ENCODE data around the gene SIDT2. TPM values are rescaled to one million over a fixed set of nuclear protein-coding genes. Genes with fewer than 3 reads are reported as not detected.

SIDT2 gene
- total RNA-seq, 2 experiments from 2014 or later, result 16.6 to 17.3 TPM

- CTCF ChIA-PET, result interaction anchor here (0.8 to 1.4 kb wide), 3 partner anchors 14 to 32 kb away, joined by 3 read pairs; no protein-coding TSS in a partner anchor
- Mint-ChIP-seq H3K4me1 (ENCODE audit: low read depth) (no peaks in the 10 kb centered on the region), H3K27me3 (no peaks in the 10 kb centered on the region), H3K4me3 (no peak overlapping the region), H3K9me3 (no peaks in the 10 kb centered on the region), H3K36me3 (ENCODE audit: low read depth) (no peaks in the 10 kb centered on the region), H3K27ac (no peak overlapping the region)
- POLR2A ChIA-PET, result interaction anchor here (0.8 to 1.4 kb wide), 2 partner anchors 16 to 17 kb away, joined by 3 to 4 read pairs; partner anchors contain the start of gene SIDT2
- no peak for TF ChIP-seq CTCF (IDR thresholded peaks at IDR 0.05)
- ATAC-seq (no peak), DNase-seq (no peak)
- intact Hi-C loops (cut with micrococcal nuclease), result no loop called here
Observed at GRCh38 chr11:117195258-117195657, 16.7 kb downstream of the SIDT2 start.

- DNase-seq (no peak), ATAC-seq (no peak)
- Mint-ChIP-seq H3K4me1 (ENCODE audit: low read depth) (no peaks in the 10 kb centered on the region), H3K27ac (no peak overlapping the region), H3K4me3 (no peak overlapping the region), H3K27me3 (no peaks in the 10 kb centered on the region), H3K36me3 (ENCODE audit: low read depth) (no peaks in the 10 kb centered on the region), H3K9me3 (no peaks in the 10 kb centered on the region)
- TF ChIP-seq CTCF (IDR thresholded peaks at IDR 0.05), result no peak
- ChIA-PET CTCF (interaction anchor here (0.8 to 1.4 kb wide), 2 partner anchors 15 to 31 kb away, joined by 3 read pairs; no protein-coding TSS in a partner anchor), POLR2A (interaction anchor here (0.8 to 1.4 kb wide), 2 partner anchors 16 to 18 kb away, joined by 3 to 4 read pairs; partner anchors contain the start of gene SIDT2)
- intact Hi-C loops (cut with micrococcal nuclease), result no loop called here
Observed at GRCh38 chr11:117195761-117196160, 17.2 kb downstream of the SIDT2 start.

- Mint-ChIP-seq H3K4me1 (ENCODE audit: low read depth) (no peaks in the 10 kb centered on the region), H3K4me3 (no peak overlapping the region), H3K9me3 (no peaks in the 10 kb centered on the region), H3K27ac (no peak overlapping the region), H3K36me3 (ENCODE audit: low read depth) (no peaks in the 10 kb centered on the region), H3K27me3 (no peaks in the 10 kb centered on the region)
- DNase-seq, result no peak
- intact Hi-C loops (cut with micrococcal nuclease), result no loop called here
- POLR2A ChIA-PET, result interaction anchor here (1.0 kb wide), 1 partner anchor 14 kb away, joined by 5 read pairs; no protein-coding TSS in a partner anchor
- CTCF ChIA-PET, result interaction anchor here (0.6 to 1.6 kb wide), 5 partner anchors 14 to 29 kb away, joined by 3 to 6 read pairs (median 3); no protein-coding TSS in a partner anchor
- TF ChIP-seq CTCF (IDR thresholded peaks at IDR 0.05), result no peak
- ATAC-seq, result no peak
Observed at GRCh38 chr11:117197006-117197405, 18.5 kb downstream of the SIDT2 start.

GRCh38 chr11:117197516-117198456 is 19.2 kb downstream of the SIDT2 start:
- no peaks in the 10 kb centered on the region for H3K36me3 Mint-ChIP-seq (ENCODE audit: low read depth)
- peak; percentile 28 for ATAC-seq
- intact Hi-C loops (cut with micrococcal nuclease), result no loop called here
- CTCF ChIA-PET, result interaction anchor here (0.9 to 1.6 kb wide), 4 partner anchors 14 to 29 kb away, joined by 3 to 6 read pairs (median 3); no protein-coding TSS in a partner anchor
- no peaks in the 10 kb centered on the region for H3K9me3 Mint-ChIP-seq
- H3K4me3 Mint-ChIP-seq, result no peak overlapping the region
- POLR2A ChIA-PET, result interaction anchor here (1.0 to 1.2 kb wide), 2 partner anchors 15 to 33 kb away, joined by 3 to 5 read pairs; no protein-coding TSS in a partner anchor
- no peaks in the 10 kb centered on the region for H3K27me3 Mint-ChIP-seq
- no peaks in the 10 kb centered on the region for H3K4me1 Mint-ChIP-seq (ENCODE audit: low read depth)
- no peak for DNase-seq
- peak; percentile 18 for TF ChIP-seq CTCF (IDR thresholded peaks at IDR 0.05)
- H3K27ac Mint-ChIP-seq, result no peak overlapping the region

Measured in activated CD8-positive, alpha-beta T cell treated with anti-CD3 and anti-CD28 coated beads for 36 hours (primary cell).